ENCODE results near the gene GOLGA2. TPM values are rescaled to one million over a fixed set of nuclear protein-coding genes. Genes with fewer than 3 reads are reported as not detected.

GOLGA2 gene
- total RNA-seq = 10 to 100 TPM; 72.6 to 72.7 TPM

- peak within 1 kb of the TSS; percentile 96 for H3K4me3 Mint-ChIP-seq
- H3K36me3 Mint-ChIP-seq = peaks cover 15% of the 10 kb centered on the region
- peaks cover 51% of the 10 kb centered on the region for H3K4me1 Mint-ChIP-seq
- POLR2A ChIA-PET = interaction anchor here (0.6 to 1.0 kb wide), 18 partner anchors 10 to 449 kb away, joined by 3 to 7 read pairs (median 3); partner anchors contain the start of genes BBLN, CIZ1, SLC27A4 and SPTAN1
- no peaks in the 10 kb centered on the region for H3K27me3 Mint-ChIP-seq
- H3K9me3 Mint-ChIP-seq = no peaks in the 10 kb centered on the region
- ATAC-seq (ENCODE audit: low read depth) (peak; percentile 66), DNase-seq (no peak)
- peak within 1 kb of the TSS; percentile 92 for H3K27ac Mint-ChIP-seq
Observed at GRCh38 chr9:128275198-128276007, at the start of gene GOLGA2. Gene GOLGA2 (minus strand): TSS chr9:128276007. CDS start chr9:128275976, 31 bp downstream.

GRCh38 chr9:128324401-128324800 is 48.6 kb upstream of the GOLGA2 start:
- POLR2A ChIA-PET = interaction anchor here (0.6 kb wide), 1 partner anchor 12 kb away, joined by 3 read pairs; no protein-coding TSS in a partner anchor
- H3K27ac Mint-ChIP-seq = peak overlapping the region; percentile 90

DNA sequence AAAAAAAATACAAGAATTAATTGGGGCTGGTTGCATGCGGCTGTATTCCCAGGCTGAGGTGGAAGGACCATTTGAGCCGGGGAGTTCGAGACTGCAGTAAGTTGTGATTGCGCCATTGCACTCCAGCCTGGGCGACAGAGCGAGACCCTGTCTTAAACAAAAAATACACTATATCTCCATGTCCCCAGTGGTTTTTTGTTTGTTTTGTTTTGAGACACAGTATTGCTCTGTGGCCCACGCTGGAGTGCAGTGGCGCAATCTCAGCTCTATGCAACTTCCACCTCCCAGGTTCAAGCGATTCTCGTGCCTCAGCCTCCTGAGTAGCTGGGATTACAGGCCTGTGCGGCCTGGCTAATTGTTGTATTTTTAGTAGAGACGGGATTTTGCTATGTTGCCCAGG is 48.0 kb upstream of the GOLGA2 start:
- no peak for ATAC-seq (ENCODE audit: low read depth)
- H3K9me3 Mint-ChIP-seq = no peaks in the 10 kb centered on the region

More at GRCh38 chr9:128324401-128324800, 48.6 kb upstream of the GOLGA2 start:
- Mint-ChIP-seq H3K4me1 (peaks cover 14% of the 10 kb centered on the region), H3K9me3 (no peaks in the 10 kb centered on the region), H3K27me3 (no peaks in the 10 kb centered on the region), H3K4me3 (peak overlapping the region; percentile 83), H3K36me3 (no peaks in the 10 kb centered on the region)
- ATAC-seq (ENCODE audit: low read depth) (no peak), DNase-seq (no peak)

GRCh38 chr9:128323212-128323730 is 47.5 kb upstream of the GOLGA2 start:
- Mint-ChIP-seq H3K27ac (peak overlapping the region; percentile 90), H3K9me3 (no peaks in the 10 kb centered on the region), H3K4me1 (peaks cover 14% of the 10 kb centered on the region), H3K4me3 (peak overlapping the region; percentile 83), H3K27me3 (no peaks in the 10 kb centered on the region), H3K36me3 (no peaks in the 10 kb centered on the region)
- POLR2A ChIA-PET = no interaction called here
- ATAC-seq (ENCODE audit: low read depth) (no peak), DNase-seq (no peak)

More for the DNA sequence above, 48.0 kb upstream of the GOLGA2 start:
- no peak for DNase-seq
- H3K4me3 Mint-ChIP-seq = peak overlapping the region; percentile 83
- no peaks in the 10 kb centered on the region for H3K36me3 Mint-ChIP-seq
- peaks cover 14% of the 10 kb centered on the region for H3K4me1 Mint-ChIP-seq
- POLR2A ChIA-PET = no interaction called here
- H3K27me3 Mint-ChIP-seq = no peaks in the 10 kb centered on the region
- peak overlapping the region; percentile 90 for H3K27ac Mint-ChIP-seq

DNA sequence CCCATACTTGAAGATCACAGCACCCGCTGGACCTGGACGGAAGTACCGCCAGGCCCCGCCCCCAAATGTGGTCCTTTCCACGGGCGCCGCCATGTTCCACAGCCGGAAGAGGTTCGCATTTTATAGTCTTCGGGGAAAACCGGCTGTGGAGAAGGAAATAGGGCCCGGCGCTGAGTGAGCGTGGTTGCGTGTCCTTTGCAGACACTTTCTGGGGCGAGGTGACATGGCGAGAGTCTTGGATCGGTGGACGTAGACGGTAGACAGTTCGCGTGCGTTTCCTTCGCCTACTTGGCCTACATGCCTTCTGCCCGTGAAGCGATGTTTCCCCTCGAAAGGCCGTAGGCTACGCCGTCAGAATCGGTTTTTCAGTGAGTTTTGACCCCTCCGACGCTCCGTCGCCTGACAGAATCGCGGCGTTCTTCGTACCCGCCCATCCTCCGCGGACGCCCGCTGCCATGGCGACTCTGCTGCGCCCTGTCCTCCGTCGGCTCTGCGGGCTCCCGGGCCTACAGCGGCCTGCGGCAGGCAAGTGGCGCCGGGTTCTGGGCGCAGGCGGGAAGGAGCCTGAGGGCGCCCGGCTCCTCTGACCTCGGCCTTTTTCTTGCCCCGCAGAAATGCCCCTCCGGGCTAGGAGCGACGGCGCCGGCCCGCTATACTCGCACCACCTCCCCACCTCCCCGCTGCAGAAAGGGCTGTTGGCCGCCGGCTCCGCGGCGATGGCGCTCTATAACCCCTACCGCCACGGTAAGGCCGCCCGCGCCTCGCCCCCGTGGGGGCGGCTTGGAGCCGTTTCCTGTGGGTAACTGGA is 46.8 kb upstream of the GOLGA2 start, which contains the start of the genes COQ4 and TRUB2:
Gene COQ4, plus strand, starts transcription at position 436 of the 808 bp plus-strand sequence. Its CDS starts 20 bp downstream, at position 456.
Gene TRUB2, minus strand, starts transcription at position 44 of the 808 bp plus-strand sequence. Its CDS starts 39 bp downstream, at position 5.
- Mint-ChIP-seq H3K4me1 (peaks cover 14% of the 10 kb centered on the region), H3K9me3 (no peaks in the 10 kb centered on the region), H3K4me3 (peak within 1 kb of the TSS; percentile 83), H3K36me3 (no peaks in the 10 kb centered on the region), H3K27me3 (no peaks in the 10 kb centered on the region), H3K27ac (peak within 1 kb of the TSS; percentile 90)
- DNase-seq = peak; percentile 92
- ATAC-seq (ENCODE audit: low read depth) = peak; percentile 86
- POLR2A ChIA-PET = interaction anchor here (1.1 to 1.5 kb wide), 2 partner anchors 9 to 23 kb away, joined by 3 to 6 read pairs; no protein-coding TSS in a partner anchor

DNA sequence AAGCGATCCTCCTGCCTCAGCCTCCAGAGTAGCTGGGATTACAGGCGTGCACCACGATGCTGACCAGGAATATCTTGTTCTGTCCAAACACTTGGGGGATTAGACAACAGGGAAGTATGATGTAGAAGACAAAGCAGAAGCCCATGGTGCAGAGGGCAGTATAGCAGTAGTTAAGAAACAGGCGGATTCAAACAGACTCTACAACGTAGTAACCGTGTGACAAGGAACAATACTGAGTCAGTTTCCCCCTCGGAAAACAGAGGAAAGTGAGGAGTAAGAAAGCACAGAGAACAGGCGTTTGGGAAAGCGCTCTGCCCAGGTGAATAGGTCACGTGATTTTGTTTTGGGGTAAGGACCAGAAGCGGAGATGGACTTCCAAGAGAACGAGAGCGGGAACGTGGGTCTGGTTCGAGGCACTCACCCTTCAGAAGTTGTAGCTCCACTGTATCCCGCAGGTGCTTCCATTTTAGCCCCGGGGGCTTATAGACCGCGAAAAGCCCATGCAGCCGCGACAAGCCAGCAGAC is 46.1 kb upstream of the GOLGA2 start:
- H3K4me1 Mint-ChIP-seq = peaks cover 14% of the 10 kb centered on the region
- no peak for DNase-seq
- no peaks in the 10 kb centered on the region for H3K36me3 Mint-ChIP-seq
- no peaks in the 10 kb centered on the region for H3K27me3 Mint-ChIP-seq
- POLR2A ChIA-PET = interaction anchor here (0.6 to 1.5 kb wide), 3 partner anchors 9 to 22 kb away, joined by 3 to 6 read pairs (median 3); no protein-coding TSS in a partner anchor
- peak; percentile 1 for ATAC-seq (ENCODE audit: low read depth)
- peak overlapping the region; percentile 90 for H3K27ac Mint-ChIP-seq
- H3K9me3 Mint-ChIP-seq = no peaks in the 10 kb centered on the region
- peak overlapping the region; percentile 83 for H3K4me3 Mint-ChIP-seq

DNA sequence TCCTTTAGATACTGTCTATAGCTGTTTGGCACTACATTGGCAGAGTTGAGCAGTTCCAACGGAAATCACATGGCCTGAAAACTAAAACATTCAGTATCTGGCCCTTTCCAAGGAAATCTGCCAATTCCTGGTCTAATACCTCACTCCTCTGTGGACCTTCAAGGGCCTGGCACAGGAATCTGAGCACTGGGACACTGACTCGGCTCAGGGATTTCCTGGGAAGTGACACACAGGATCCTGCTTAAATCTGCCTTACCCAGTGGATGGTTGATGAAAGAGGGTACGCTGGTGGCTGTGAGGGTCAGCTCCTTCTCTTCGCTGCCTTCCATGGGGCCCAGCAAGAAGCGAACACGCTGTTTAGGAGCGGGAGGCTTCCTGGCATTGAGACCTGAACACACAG is 45.5 kb upstream of the GOLGA2 start:
- ATAC-seq (ENCODE audit: low read depth) (no peak), DNase-seq (no peak)
- H3K36me3 Mint-ChIP-seq = no peaks in the 10 kb centered on the region
- H3K27me3 Mint-ChIP-seq = no peaks in the 10 kb centered on the region
- no peaks in the 10 kb centered on the region for H3K9me3 Mint-ChIP-seq
- H3K27ac Mint-ChIP-seq = no peak overlapping the region
- H3K4me1 Mint-ChIP-seq = peaks cover 14% of the 10 kb centered on the region
- POLR2A ChIA-PET = interaction anchor here (1.1 to 1.5 kb wide), 2 partner anchors 8 to 21 kb away, joined by 3 to 6 read pairs; no protein-coding TSS in a partner anchor
- H3K4me3 Mint-ChIP-seq = peak overlapping the region; percentile 83

GRCh38 chr9:128317629-128318028 is 41.8 kb upstream of the GOLGA2 start:
- ATAC-seq (ENCODE audit: low read depth) (no peak), DNase-seq (no peak)
- Mint-ChIP-seq H3K27ac (no peak overlapping the region), H3K4me1 (no peaks in the 10 kb centered on the region), H3K27me3 (no peaks in the 10 kb centered on the region), H3K4me3 (no peak overlapping the region), H3K36me3 (no peaks in the 10 kb centered on the region), H3K9me3 (no peaks in the 10 kb centered on the region)
- POLR2A ChIA-PET = no interaction called here

DNA sequence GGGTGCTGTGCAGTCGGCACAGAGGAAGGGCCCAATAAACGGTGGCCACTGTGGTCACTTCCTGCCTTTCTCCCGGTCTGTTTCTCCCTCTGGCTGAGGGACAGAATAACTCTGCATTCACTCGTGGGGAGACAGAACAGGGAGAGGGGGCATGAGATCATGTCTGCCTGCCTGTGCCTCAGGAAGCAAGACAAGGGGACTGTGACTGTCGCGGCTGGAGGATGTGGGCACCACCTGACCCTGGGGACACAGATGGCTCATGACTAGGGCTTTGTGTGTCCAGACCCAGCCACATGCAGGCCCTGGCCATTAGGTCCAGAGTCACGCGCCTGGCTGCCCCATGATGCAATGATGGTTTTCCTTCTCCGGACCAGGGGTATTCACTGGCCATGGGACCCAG is 40.6 kb upstream of the GOLGA2 start:
- DNase-seq = no peak
- POLR2A ChIA-PET = no interaction called here
- ATAC-seq (ENCODE audit: low read depth) = no peak
- Mint-ChIP-seq H3K9me3 (no peaks in the 10 kb centered on the region), H3K4me1 (no peaks in the 10 kb centered on the region), H3K36me3 (no peaks in the 10 kb centered on the region), H3K4me3 (no peak overlapping the region), H3K27me3 (no peaks in the 10 kb centered on the region), H3K27ac (no peak overlapping the region)

DNA sequence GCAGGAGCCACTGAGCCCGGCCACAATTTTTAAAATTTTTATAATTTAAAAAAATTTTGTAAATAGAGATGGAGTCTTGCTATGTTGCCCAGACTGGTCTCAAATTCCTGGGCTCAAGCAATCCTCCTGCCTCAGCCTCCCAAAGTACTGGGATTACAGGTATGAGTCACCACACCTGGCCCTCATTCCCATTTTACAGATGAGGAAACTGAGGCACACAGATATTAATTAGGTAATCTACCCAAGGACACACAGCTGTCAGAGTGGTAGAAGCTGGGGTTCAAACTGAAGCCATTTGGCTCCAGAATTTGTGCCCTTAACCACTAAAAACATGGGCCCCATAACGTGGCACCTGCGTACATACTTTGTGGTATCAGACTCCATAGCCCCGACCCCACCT is 38.9 kb upstream of the GOLGA2 start:
- POLR2A ChIA-PET = no interaction called here
- Mint-ChIP-seq H3K4me1 (no peaks in the 10 kb centered on the region), H3K4me3 (no peak overlapping the region), H3K9me3 (no peaks in the 10 kb centered on the region), H3K27ac (no peak overlapping the region), H3K36me3 (no peaks in the 10 kb centered on the region), H3K27me3 (no peaks in the 10 kb centered on the region)
- no peak for DNase-seq
- ATAC-seq (ENCODE audit: low read depth) = no peak

GRCh38 chr9:128310461-128310860 is 34.7 kb upstream of the GOLGA2 start:
- H3K27ac Mint-ChIP-seq = no peak overlapping the region
- no peaks in the 10 kb centered on the region for H3K9me3 Mint-ChIP-seq
- no peaks in the 10 kb centered on the region for H3K27me3 Mint-ChIP-seq
- DNase-seq (no peak), ATAC-seq (ENCODE audit: low read depth) (no peak)
- POLR2A ChIA-PET = no interaction called here
- H3K4me1 Mint-ChIP-seq = no peaks in the 10 kb centered on the region
- H3K36me3 Mint-ChIP-seq = peaks cover 3% of the 10 kb centered on the region
- H3K4me3 Mint-ChIP-seq = no peak overlapping the region

DNA sequence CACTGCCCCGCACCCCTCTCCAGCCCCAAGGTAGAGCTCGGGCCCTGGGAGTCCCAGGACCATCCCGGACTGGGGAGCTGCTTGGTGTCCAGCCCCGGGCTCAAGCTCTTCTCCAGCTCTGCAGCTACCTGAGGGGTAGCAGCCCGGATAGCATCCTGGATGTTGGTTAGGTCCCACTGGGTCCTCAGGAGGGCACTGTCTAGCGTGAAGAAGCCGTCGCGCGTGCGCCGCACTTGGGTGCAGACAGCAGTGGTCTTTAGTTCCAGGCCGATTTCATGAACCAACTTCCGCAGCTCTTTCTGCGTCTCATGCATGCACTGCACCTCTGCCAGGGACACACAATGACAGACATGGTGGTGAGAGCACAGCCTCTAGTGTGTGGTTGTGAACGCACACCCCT is 33.7 kb upstream of the GOLGA2 start:
- H3K27ac Mint-ChIP-seq = no peak overlapping the region
- H3K27me3 Mint-ChIP-seq = no peaks in the 10 kb centered on the region
- no peaks in the 10 kb centered on the region for H3K9me3 Mint-ChIP-seq
- H3K36me3 Mint-ChIP-seq = peaks cover 3% of the 10 kb centered on the region
- POLR2A ChIA-PET = no interaction called here
- ATAC-seq (ENCODE audit: low read depth) (no peak), DNase-seq (no peak)
- no peak overlapping the region for H3K4me3 Mint-ChIP-seq
- no peaks in the 10 kb centered on the region for H3K4me1 Mint-ChIP-seq

GRCh38 chr9:128304971-128305288 is 29.1 kb upstream of the GOLGA2 start:
- no peaks in the 10 kb centered on the region for H3K9me3 Mint-ChIP-seq
- POLR2A ChIA-PET = interaction anchor here (0.5 kb wide), 1 partner anchor 66 kb away, joined by 3 read pairs; the partner anchor contains the start of gene URM1
- H3K4me1 Mint-ChIP-seq = no peaks in the 10 kb centered on the region
- ATAC-seq (ENCODE audit: low read depth) (no peak), DNase-seq (no peak)
- no peak overlapping the region for H3K27ac Mint-ChIP-seq
- no peaks in the 10 kb centered on the region for H3K27me3 Mint-ChIP-seq
- peaks cover 3% of the 10 kb centered on the region for H3K36me3 Mint-ChIP-seq
- no peak overlapping the region for H3K4me3 Mint-ChIP-seq
